RWPE1 (cell line): ENCODE data around the gene GALNT18.

Experiments used
- CTCF ChIA-PET: fragments of 350-600 bp; sonication (Branson Sonifier 250); formaldehyde crosslinking; extraction: SDS; loops from one replicate; lab custom pipeline; 2021; lab: Yijun Ruan, JAX
- POLR2A ChIA-PET: fragments of 400-600 bp; formaldehyde crosslinking; extraction: SDS; loops from one replicate; lab custom pipeline; 2020; ENCODE audit warnings: antibody characterized with exemption; ENCODE audit not compliant: low non-redundant PET; lab: Yijun Ruan, JAX
- DNase-seq: peaks from one replicate; pipeline ENCODE4 v3.0.0; 2012; ENCODE audit warnings: low spot score
- H3K27ac ChIP-seq: fragments of 450-650 bp; 2 replicates; pipeline ENCODE4 v1.5.1; 2017
- CTCF ChIP-seq: fragments of 450-650 bp; conservative IDR thresholded peaks from 2 replicates; pipeline ENCODE4 v1.5.1; 2017; ENCODE audit warnings: low read depth, mild to moderate bottlenecking

Gene GALNT18

GRCh38 chr11:11622340-11622706 is 518 bp upstream of the GALNT18 start:
- no peak for TF ChIP-seq CTCF
- peak overlapping the region; percentile 75 for H3K27ac ChIP-seq
- no peak for DNase-seq
- ChIA-PET POLR2A (no interaction called here), CTCF (interaction anchor here (0.6 to 1.8 kb wide), 5 partner anchors 45 to 283 kb away, joined by 3 to 6 read pairs (median 3); no protein-coding TSS in a partner anchor)

- DNase-seq: peak; percentile 14
- peak; percentile 19; the same call in 1 of the 2 replicates for TF ChIP-seq CTCF
- POLR2A ChIA-PET: no interaction called here
- CTCF ChIA-PET: interaction anchor here (0.6 to 2.1 kb wide), 8 partner anchors 37 to 829 kb away, joined by 3 to 10 read pairs (median 3); no protein-coding TSS in a partner anchor
- peak overlapping the region; percentile 75 for H3K27ac ChIP-seq
Measured at GRCh38 chr11:11620921-11621572, 758 bp downstream of the GALNT18 start.

- ChIA-PET POLR2A (no interaction called here), CTCF (interaction anchor here (0.6 to 2.1 kb wide), 3 partner anchors 37 to 828 kb away, joined by 3 to 10 read pairs (median 3); no protein-coding TSS in a partner anchor)
- peak; percentile 51 for DNase-seq
- H3K27ac ChIP-seq: peak overlapping the region; percentile 75
- TF ChIP-seq CTCF: no peak
Measured at GRCh38 chr11:11620173-11620920, 1.5 kb downstream of the GALNT18 start.

- no peak overlapping the region for H3K27ac ChIP-seq
- CTCF ChIA-PET: no interaction called here
- POLR2A ChIA-PET: no interaction called here
- peak; percentile 7; the same call in 1 of the 2 replicates for TF ChIP-seq CTCF
- DNase-seq: no peak
Measured at GRCh38 chr11:11618973-11619435, 2.8 kb downstream of the GALNT18 start.

- CTCF ChIA-PET: interaction anchor here (1.0 kb wide), 1 partner anchor 587 kb away, joined by 3 read pairs; no protein-coding TSS in a partner anchor
Measured at GRCh38 chr11:11615086-11615485, 6.7 kb downstream of the GALNT18 start.

More at GRCh38 chr11:11615086-11615485, 6.7 kb downstream of the GALNT18 start:
- no peak for TF ChIP-seq CTCF
- H3K27ac ChIP-seq: no peak overlapping the region
- POLR2A ChIA-PET: no interaction called here
- no peak for DNase-seq
